Tongue (tissue), 2 donors: Measurements from ENCODE around the gene NFATC4. TPM values are rescaled to one million over a fixed set of nuclear protein-coding genes. Genes with fewer than 3 reads are reported as not detected.

ENCODE experiments used
- DNase-seq: peaks from one replicate; pipeline ENCODE4 v3.0.0-alpha.2; 2015
- total RNA-seq: library from RNA; depleted of rRNA; stranded (reverse); fragments of >200 nt; gene quantifications from one replicate; pipeline ENCODE4 v1.2.3, GENCODE V29; 2014

NFATC4 gene
- total RNA-seq = 56.6 TPM

DNA sequence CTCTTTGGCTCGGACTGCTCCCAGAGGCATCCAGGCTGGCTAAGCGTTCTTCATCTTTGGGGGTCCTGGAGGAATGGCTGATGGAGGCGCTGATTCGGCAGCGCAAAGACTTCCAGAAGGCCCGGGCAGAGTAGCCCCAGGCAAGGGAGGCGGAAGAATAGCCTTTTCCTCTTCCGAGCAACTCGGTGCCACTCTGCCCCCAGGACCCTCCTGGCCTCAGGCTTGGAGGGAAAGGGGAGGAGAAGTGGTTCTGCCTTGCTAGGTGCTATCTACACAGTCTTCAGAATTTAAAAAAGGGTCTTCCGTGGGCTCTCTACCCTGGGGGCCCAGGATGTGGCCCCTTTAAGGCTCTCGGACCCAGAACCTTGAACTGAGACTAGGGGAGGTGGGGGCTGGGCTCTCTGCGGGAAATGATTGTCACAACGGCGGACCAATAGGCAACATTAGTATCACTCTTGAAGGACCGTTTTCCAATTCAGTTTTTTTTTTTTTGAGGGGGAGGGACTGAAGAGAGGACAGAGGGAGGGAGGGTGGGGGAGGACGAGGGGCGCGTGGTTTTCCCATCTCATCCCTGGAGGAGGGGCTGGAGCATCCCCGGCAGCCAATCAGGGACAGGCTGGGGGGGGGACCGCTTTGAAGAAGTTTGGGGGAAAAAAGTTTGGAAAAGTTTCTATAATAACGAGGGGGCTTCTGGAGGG lies at the start of gene NFATC4:
TSS of gene NFATC4 (plus strand) at position 671 of the 698 bp plus-strand sequence. CDS start 157 bp downstream, outside the sequence.
- peak; percentile 97 for DNase-seq

- DNase-seq = no peak
Observed at GRCh38 chr14:24321212-24321975, 46.6 kb upstream of the NFATC4 start.

DNA sequence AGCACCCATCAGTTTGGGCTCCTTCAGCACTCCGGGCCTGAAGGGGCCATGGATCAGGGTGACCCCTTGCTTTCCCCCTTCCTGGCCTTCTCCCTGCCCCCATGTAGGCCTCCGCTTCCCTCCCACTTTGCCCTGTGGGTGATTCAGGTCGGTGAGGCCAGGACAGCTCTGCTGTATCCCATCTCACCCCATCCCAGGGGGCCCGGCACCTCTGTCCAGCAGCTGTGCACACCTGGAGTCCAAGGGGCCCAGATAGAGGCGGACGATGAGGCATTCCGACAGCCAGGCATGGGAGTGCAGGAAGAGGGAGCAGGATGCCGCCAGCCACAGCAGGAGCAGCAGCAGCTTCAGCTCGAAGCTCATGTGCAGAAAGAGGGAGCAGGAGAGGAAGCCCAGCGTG lies 45.3 kb upstream of the NFATC4 start:
- DNase-seq = no peak

GRCh38 chr14:24323341-24323740 lies 44.6 kb upstream of the NFATC4 start:
- DNase-seq = no peak

GRCh38 chr14:24324024-24324423 lies 44.0 kb upstream of the NFATC4 start:
- no peak for DNase-seq

GRCh38 chr14:24325041-24325530 lies 42.9 kb upstream of the NFATC4 start:
- no peak for DNase-seq

DNA sequence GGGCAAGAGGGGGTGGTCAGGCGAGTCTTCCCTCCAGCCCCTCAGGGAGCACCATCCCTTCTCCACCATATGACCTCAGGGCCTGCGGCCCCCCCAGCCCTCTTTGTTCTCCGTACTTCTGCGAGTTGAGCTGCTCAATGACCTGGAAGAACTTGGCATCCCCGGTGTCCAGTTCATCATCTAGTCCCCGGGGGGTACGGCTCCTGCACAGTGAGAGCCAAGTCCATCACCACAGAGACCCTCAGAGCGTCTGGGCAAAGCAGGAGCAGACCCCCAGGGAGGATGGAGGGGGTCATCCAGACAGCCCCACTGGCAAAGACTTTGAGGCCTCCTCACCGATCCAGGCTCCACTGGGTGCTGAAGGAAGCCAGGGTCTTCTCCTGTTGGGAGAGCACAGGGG lies 42.0 kb upstream of the NFATC4 start:
- DNase-seq = no peak

DNA sequence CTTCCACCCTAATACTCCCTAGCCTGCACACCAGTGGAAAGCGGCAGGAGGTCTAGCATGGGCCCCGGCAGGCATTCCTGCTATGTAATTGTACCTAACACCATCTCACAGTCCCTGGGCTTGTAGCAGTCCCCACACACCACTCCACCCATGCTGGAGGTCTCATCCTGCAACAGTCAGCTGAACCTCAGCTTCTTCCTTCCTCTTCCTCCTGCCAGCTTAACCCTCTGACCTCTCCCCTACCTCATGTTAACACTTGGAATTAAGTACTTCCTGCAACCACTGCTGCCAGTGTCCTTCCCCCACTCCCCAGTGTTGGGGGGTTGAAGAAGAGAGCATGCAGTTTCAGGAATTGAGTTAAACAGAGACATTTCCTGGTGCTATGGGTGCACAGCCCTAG lies 40.7 kb upstream of the NFATC4 start:
- no peak for DNase-seq

- peak; percentile 39 for DNase-seq
Observed at GRCh38 chr14:24327914-24328313, 40.1 kb upstream of the NFATC4 start.

DNA sequence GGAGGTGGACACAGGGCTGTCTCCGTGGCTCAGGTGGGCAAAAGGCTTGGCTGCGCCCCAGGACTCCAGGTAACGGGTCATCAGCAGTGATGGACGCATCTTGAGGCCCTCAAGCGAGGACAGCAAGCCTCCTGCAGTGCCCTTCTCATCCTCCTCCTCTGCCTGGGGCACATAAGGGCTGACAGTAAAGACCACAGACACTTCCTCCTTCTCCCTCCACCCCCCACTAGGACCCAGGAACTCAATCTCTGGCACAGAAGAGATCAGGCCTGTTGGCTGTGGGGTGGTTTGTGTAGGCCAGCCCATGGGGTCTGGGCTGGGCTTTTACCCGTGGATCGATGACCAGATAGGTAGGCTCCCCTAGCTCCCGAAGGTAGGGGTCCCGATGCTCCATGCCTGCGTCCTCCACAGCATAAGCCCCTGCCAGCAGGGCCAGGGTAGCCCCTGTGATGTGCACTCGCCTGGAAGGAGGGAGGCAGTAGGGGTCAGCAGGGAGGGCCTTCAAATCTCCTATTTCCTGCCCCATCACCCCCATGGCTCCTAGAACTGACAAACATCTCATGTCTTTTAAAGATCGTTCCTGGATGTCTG lies 38.8 kb upstream of the NFATC4 start:
- no peak for DNase-seq

DNA sequence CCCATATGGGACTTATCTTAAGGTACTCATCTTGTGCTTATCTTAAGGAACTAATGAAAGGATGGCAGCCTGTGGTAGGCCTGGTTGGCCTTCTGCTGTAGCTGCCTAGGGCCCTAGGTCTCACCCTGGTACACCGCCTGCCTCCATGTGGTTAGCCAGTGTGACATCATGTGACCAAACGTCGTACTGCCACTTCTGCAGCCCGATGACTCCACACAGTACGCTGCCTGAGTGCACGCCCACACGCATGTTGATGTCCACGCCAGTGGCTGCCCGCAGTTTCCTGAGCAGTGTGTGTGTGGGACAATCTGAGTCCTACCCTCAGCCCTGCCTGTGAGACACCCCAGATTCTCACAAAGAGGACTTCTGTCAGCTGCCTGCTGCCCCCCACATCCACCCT lies 38.2 kb upstream of the NFATC4 start:
- DNase-seq = no peak

GRCh38 chr14:24330973-24331674 lies 36.9 kb upstream of the NFATC4 start:
- DNase-seq = no peak

- DNase-seq = no peak
Observed at GRCh38 chr14:24331731-24332267, 36.2 kb upstream of the NFATC4 start.

- DNase-seq = peak; percentile 81
Observed at GRCh38 chr14:24332268-24332993, 35.6 kb upstream of the NFATC4 start.

DNA sequence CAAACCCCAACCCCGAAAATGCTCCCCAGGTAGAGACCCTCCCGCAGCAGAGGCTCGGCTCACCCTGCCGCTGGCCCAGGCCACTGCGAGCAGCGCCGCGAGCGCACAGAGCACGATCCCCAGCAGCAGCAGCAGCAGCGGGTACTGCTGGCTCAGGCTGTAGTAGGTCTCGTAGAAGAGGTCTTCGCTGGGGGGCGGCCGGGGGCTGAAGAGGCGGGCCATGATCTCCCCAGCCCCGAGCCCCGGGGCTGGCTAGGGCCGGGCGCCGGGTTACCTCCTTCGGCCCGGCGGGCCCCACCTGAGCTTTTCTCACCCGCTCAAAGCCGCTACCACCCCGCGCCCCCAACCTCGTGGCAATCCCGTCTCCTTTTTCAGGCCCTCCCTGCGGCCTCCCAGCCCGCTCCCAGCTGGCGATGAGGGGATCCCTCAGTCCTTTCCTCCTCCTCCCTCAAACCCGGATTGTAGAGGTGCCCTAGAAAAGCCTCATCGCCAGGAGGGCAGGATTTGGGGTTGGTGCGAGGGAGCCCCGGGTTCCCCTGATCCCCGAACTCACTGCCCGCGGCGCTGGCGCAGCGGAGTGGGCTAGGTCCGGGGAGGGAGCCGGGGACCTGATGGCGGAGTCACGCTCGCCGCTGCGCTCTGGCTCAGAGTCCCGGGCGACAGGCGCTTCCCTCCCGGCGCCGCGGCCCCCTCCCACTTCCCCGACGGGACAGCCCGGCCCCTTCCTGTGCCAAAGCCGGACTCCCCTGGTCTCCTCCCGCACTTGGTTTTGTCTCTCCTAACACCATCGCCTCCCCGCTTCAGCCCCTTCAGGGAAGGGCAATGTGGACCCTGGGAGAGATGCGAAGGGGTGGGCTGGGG lies 33.3 kb upstream of the NFATC4 start, which contains the start of gene ADCY4:
TSS of gene ADCY4 (minus strand) at position 641 of the 861 bp plus-strand sequence. CDS start at position 222, 419 bp downstream.
- no peak for DNase-seq

GRCh38 chr14:24335461-24336171 lies 32.4 kb upstream of the NFATC4 start:
- DNase-seq = no peak

DNA sequence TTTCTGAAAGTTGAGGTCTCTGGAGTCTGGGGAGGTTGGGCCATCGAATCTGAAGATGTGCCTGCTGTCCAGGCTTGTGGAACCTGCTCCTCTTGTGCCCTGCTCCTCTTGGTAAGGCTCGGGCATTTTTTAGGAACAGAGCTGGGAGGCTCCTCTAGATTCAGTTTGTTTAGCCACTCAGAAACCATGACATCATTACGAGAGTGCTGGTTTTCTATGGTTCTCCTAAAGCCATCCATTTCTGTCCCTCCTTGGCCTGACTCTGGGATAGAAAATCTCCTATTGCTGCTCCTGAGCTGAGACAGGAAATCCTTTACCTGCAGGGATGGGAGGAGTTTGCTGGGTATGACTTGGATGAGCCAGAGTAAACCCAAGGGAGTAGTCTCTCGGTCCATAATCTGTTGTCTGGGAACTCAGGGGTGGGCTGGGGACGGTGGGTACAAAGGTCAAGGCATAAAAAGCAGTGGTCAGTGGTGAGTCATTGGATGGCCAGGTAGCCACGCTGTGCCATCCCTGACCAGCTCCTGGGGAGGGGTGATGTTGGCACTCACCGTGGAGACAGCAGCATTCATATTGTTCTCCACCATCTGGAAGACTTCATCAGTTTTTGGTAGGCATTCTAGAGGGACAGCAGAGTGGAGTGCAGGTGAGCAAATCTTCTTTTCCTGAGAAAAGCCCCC lies 30.7 kb upstream of the NFATC4 start:
- DNase-seq = no peak

DNA sequence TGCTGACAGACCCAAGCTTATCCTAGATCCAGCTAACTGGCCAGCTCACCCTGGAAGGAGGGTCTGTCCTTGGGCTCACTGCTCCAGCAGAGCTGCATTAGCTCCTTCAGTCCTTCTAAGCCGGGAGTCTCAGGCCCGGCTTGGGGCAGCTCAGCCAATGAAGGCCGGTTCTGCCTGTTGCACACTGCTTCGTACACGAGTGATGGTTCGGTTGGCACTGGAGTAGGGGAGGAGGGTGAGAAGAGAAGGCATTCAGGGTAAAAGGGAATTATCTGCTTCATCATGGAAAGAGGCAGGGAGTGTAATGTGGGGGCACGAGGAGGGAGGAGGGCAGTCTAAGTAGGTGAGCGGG lies 30.2 kb upstream of the NFATC4 start:
- no peak for DNase-seq

- DNase-seq = no peak
Observed at GRCh38 chr14:24338843-24339242, 29.1 kb upstream of the NFATC4 start.
